Loucy (cell line): ENCODE results near the gene SECISBP2.
"Not testable (repeated sequence)": the region's sequence is repeated elsewhere in the genome, so short reads cannot be mapped to it uniquely, and the experiment has no call there.

Experiments used
- EZH2phosphoT487 ChIP-seq: fragments of 200-600 bp; IDR thresholded peaks from 2 replicates; pipeline ENCODE4 v1.6.1; 2018; ENCODE audit warnings: antibody characterized with exemption, mild to moderate bottlenecking, moderate library complexity, borderline replicate concordance
- TF ChIP-seq, protein P1 (sequence below): fragments of 200-600 bp; sonication (generic); conservative IDR thresholded peaks from 2 replicates; pipeline ENCODE4 v1.5.1; 2014; ENCODE audit warnings: mild to moderate bottlenecking, antibody characterized with exemption, low read length

GRCh38 chr9:89301996-89302395 lies 16.3 kb upstream of the SECISBP2 start:
- TF ChIP-seq, protein P1, sequence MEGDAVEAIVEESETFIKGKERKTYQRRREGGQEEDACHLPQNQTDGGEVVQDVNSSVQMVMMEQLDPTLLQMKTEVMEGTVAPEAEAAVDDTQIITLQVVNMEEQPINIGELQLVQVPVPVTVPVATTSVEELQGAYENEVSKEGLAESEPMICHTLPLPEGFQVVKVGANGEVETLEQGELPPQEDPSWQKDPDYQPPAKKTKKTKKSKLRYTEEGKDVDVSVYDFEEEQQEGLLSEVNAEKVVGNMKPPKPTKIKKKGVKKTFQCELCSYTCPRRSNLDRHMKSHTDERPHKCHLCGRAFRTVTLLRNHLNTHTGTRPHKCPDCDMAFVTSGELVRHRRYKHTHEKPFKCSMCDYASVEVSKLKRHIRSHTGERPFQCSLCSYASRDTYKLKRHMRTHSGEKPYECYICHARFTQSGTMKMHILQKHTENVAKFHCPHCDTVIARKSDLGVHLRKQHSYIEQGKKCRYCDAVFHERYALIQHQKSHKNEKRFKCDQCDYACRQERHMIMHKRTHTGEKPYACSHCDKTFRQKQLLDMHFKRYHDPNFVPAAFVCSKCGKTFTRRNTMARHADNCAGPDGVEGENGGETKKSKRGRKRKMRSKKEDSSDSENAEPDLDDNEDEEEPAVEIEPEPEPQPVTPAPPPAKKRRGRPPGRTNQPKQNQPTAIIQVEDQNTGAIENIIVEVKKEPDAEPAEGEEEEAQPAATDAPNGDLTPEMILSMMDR, result not testable (repeated sequence)
- TF ChIP-seq EZH2phosphoT487, result not testable (repeated sequence)
